H9 (cell line): ENCODE results near the gene DPYSL5. TPM values are rescaled to one million over a fixed set of nuclear protein-coding genes. Genes with fewer than 3 reads are reported as not detected.

ENCODE experiments used
- DNase-seq: peaks from one replicate; pipeline ENCODE4 v3.0.0-alpha.2; 2017
- H2AFZ ChIP-seq: one replicate; pipeline ENCODE4 v1.6.1; 2013; ENCODE audit warnings: mild to moderate bottlenecking, low read length, control low read depth, moderate library complexity
- H2AK5ac ChIP-seq: 2 replicates; pipeline ENCODE4 v1.6.1; 2013; ENCODE audit warnings: low read length, control low read depth, mixed read lengths; ENCODE audit not compliant: insufficient read length
- H2BK120ac ChIP-seq: one replicate; pipeline ENCODE4 v1.6.1; 2013; ENCODE audit warnings: low read depth, mild to moderate bottlenecking, low read length, control low read depth, inconsistent platforms; ENCODE audit not compliant: poor library complexity, severe bottlenecking
- H2BK12ac ChIP-seq: 2 replicates; pipeline ENCODE4 v1.6.1; 2013; ENCODE audit warnings: low read length, control low read depth, mixed read lengths, low read depth; ENCODE audit not compliant: insufficient read length
- H2BK15ac ChIP-seq: 2 replicates; pipeline ENCODE4 v1.6.1; 2013; ENCODE audit warnings: low read depth, low read length, control low read depth
- H2BK20ac ChIP-seq: one replicate; pipeline ENCODE4 v1.6.1; 2013; ENCODE audit warnings: low read depth, mild to moderate bottlenecking, low read length, control low read depth, inconsistent platforms; ENCODE audit not compliant: poor library complexity, severe bottlenecking
- H2BK5ac ChIP-seq: 2 replicates; pipeline ENCODE4 v1.6.1; 2013; ENCODE audit warnings: low read length, control low read depth, mixed read lengths; ENCODE audit not compliant: insufficient read length
- H3K14ac ChIP-seq: 2 replicates; pipeline ENCODE4 v1.6.1; 2013; ENCODE audit warnings: low read length, control low read depth; ENCODE audit not compliant: insufficient read depth
- H3K18ac ChIP-seq: 2 replicates; pipeline ENCODE4 v1.6.1; 2013; ENCODE audit warnings: low read depth, mild to moderate bottlenecking, mixed read lengths, low read length, control low read depth; ENCODE audit not compliant: insufficient read length
- H3K23ac ChIP-seq: 2 replicates; pipeline ENCODE4 v1.6.1; 2013; ENCODE audit warnings: low read length, control low read depth, mixed read lengths, low read depth; ENCODE audit not compliant: insufficient read length
- H3K23me2 ChIP-seq: 2 replicates; pipeline ENCODE4 v1.6.1; 2013; ENCODE audit warnings: low read depth, mild to moderate bottlenecking, mixed read lengths, low read length, control low read depth; ENCODE audit not compliant: insufficient read length, poor library complexity, severe bottlenecking
- H3K27ac ChIP-seq: 2 replicates; pipeline ENCODE4 v1.5.1; 2013; ENCODE audit warnings: low read length, control low read depth, mixed read lengths, low read depth; ENCODE audit not compliant: insufficient read length
- H3K27me3 ChIP-seq: 2 replicates; pipeline ENCODE4 v1.6.1; 2013; ENCODE audit warnings: low read length, control low read depth, inconsistent platforms; ENCODE audit not compliant: insufficient read depth
- H3K4ac ChIP-seq: 2 replicates; pipeline ENCODE4 v1.6.1; 2013; ENCODE audit warnings: low read depth, mild to moderate bottlenecking, control low read depth, inconsistent platforms, low read length, moderate library complexity
- H3K4me1 ChIP-seq: 2 replicates; pipeline ENCODE4 v1.6.1; 2013; ENCODE audit warnings: low read length, control low read depth, inconsistent platforms; ENCODE audit not compliant: insufficient read depth
- H3K4me2 ChIP-seq: 2 replicates; pipeline ENCODE4 v1.6.1; 2013; ENCODE audit warnings: low read length, control low read depth, mixed read lengths; ENCODE audit not compliant: insufficient read length, insufficient read depth
- H3K56ac ChIP-seq: 2 replicates; pipeline ENCODE4 v1.6.1; 2013; ENCODE audit warnings: low read depth, mild to moderate bottlenecking, mixed read lengths, low read length, control low read depth; ENCODE audit not compliant: insufficient read length
- H3K79me1 ChIP-seq: 2 replicates; pipeline ENCODE4 v1.6.1; 2013; ENCODE audit warnings: low read depth, mild to moderate bottlenecking, moderate library complexity, low read length, control low read depth, inconsistent platforms; ENCODE audit not compliant: insufficient read depth, poor library complexity, severe bottlenecking
- H3K79me2 ChIP-seq: 2 replicates; pipeline ENCODE4 v1.6.1; 2013; ENCODE audit warnings: low read length, control low read depth, inconsistent platforms; ENCODE audit not compliant: insufficient read depth
- H3K9ac ChIP-seq: 2 replicates; pipeline ENCODE4 v1.6.1; 2013; ENCODE audit warnings: low read length, control low read depth, mixed read lengths; ENCODE audit not compliant: insufficient read length; ENCODE audit errors: extremely low read depth
- H3K9me3 ChIP-seq: one replicate; pipeline ENCODE4 v1.6.1; 2013; ENCODE audit warnings: low read depth, low read length, inconsistent platforms; ENCODE audit not compliant: control insufficient read depth
- H3T11ph ChIP-seq: one replicate; pipeline ENCODE4 v1.6.1; 2013; ENCODE audit warnings: mild to moderate bottlenecking, low read length, control low read depth, inconsistent platforms
- H4K20me1 ChIP-seq: one replicate; pipeline ENCODE4 v1.6.1; 2013; ENCODE audit not compliant: control insufficient read depth, insufficient read length, insufficient read depth
- H4K5ac ChIP-seq: 2 replicates; pipeline ENCODE4 v1.6.1; 2013; ENCODE audit warnings: low read depth, mild to moderate bottlenecking, mixed read lengths, low read length, control low read depth; ENCODE audit not compliant: insufficient read length
- H4K8ac ChIP-seq: replicated peaks from 2 replicates; pipeline ENCODE4 v1.6.1; 2013; ENCODE audit warnings: low read length, control low read depth, mixed read lengths, low read depth; ENCODE audit not compliant: insufficient read length
- H4K91ac ChIP-seq: 2 replicates; pipeline ENCODE4 v1.6.1; 2013; ENCODE audit warnings: low read depth, mild to moderate bottlenecking, moderate library complexity, mixed read lengths, low read length, control low read depth; ENCODE audit not compliant: insufficient read length
- H3K27ac Mint-ChIP-seq, 3 experiments: 2 replicates in 2 of 3; 3 replicates in 1 of 3; pipeline ENCODE4 v1.8.0; 2020 to 2021; ENCODE audit warnings: mixed read lengths in 3 of 3, mild to moderate bottlenecking in 1 of 3, moderate library complexity in 1 of 3
- H3K27me3 Mint-ChIP-seq: 2 replicates; pipeline ENCODE4 v1.8.0; 2021; ENCODE audit warnings: low read depth, mild to moderate bottlenecking, moderate library complexity, mixed read lengths
- H3K36me3 Mint-ChIP-seq, 3 experiments: 2 replicates in 2 of 3; 3 replicates in 1 of 3; pipeline ENCODE4 v1.8.0; 2020 to 2021; ENCODE audit warnings: low read depth in 3 of 3, mixed read lengths in 3 of 3; ENCODE audit not compliant: insufficient read depth in 1 of 3
- H3K4me1 Mint-ChIP-seq, 2 experiments: 2 replicates each; pipeline ENCODE4 v1.8.0; 2020; ENCODE audit warnings: mixed read lengths in 2 of 2
- H3K4me3 Mint-ChIP-seq, 2 experiments: 2 replicates in 1 of 2; 3 replicates in 1 of 2; pipeline ENCODE4 v1.8.0; 2020 to 2021; ENCODE audit warnings: mild to moderate bottlenecking in 2 of 2, mixed read lengths in 2 of 2, moderate library complexity in 1 of 2
- H3K9me3 Mint-ChIP-seq, 2 experiments: 2 replicates in 1 of 2; 3 replicates in 1 of 2; pipeline ENCODE4 v1.8.0; 2020; ENCODE audit warnings: mild to moderate bottlenecking in 2 of 2, mixed read lengths in 2 of 2, moderate library complexity in 1 of 2
- WGBS: extraction: QIAGEN DNeasy Blood & Tissue Kit; methylation state at CpG from one replicate; pipeline ENCODE4 v1.1.7; 2013; ENCODE audit warnings: missing lambda C conversion rate, low lambda C conversion rate, mixed read lengths; ENCODE audit not compliant: insufficient read length; ENCODE audit errors: extremely low coverage; 5-methylcytosine and 5-hydroxymethylcytosine counted together
- total RNA-seq: library from RNA; stranded (reverse); gene quantifications from 2 replicates; pipeline ENCODE4 v1.2.1, GENCODE V29; 2021
- TF ChIP-seq, protein P1 (sequence below): fragments of 200-600 bp; sonication (generic); conservative IDR thresholded peaks from 3 replicates; pipeline ENCODE4 v1.8.0; 2021; ENCODE audit warnings: antibody characterized with exemption, mild to moderate bottlenecking

Gene DPYSL5
- total RNA-seq, 1 experiment from 2014 or later: 6.4 TPM

DNA sequence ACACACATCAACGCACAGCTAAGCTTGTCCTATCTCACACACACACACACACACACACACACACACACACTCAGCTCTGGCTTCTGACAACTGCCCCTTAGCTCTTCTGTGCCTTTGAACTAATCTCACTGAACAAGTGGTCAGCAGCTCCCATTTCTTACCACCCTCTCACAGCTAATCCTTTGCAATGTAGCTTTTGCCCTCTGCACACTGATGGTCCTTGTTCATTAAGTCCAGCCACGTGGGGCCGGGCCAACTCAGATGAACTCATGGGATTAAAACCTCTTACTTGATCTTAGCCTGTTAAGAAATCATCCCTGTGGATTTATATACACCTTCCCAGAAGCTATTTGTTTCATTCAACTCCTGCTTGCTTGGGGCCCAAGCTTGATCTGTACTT is 36.6 kb downstream of the DPYSL5 start:
- no peak overlapping the region for H3K4ac ChIP-seq
- H4K91ac ChIP-seq: no peak overlapping the region
- H3K9me3 ChIP-seq: no peaks in the 10 kb centered on the region
- no peaks in the 10 kb centered on the region for H3K4me1 ChIP-seq
- no peak overlapping the region for H2BK5ac ChIP-seq
- no peak overlapping the region for H2BK15ac ChIP-seq
- no peak overlapping the region for H4K8ac ChIP-seq
- TF ChIP-seq, protein P1, sequence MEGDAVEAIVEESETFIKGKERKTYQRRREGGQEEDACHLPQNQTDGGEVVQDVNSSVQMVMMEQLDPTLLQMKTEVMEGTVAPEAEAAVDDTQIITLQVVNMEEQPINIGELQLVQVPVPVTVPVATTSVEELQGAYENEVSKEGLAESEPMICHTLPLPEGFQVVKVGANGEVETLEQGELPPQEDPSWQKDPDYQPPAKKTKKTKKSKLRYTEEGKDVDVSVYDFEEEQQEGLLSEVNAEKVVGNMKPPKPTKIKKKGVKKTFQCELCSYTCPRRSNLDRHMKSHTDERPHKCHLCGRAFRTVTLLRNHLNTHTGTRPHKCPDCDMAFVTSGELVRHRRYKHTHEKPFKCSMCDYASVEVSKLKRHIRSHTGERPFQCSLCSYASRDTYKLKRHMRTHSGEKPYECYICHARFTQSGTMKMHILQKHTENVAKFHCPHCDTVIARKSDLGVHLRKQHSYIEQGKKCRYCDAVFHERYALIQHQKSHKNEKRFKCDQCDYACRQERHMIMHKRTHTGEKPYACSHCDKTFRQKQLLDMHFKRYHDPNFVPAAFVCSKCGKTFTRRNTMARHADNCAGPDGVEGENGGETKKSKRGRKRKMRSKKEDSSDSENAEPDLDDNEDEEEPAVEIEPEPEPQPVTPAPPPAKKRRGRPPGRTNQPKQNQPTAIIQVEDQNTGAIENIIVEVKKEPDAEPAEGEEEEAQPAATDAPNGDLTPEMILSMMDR: no peak
- Mint-ChIP-seq H3K9me3 (no peaks in the 10 kb centered on the region), H3K4me3 (no peak overlapping the region), H3K27me3 (peaks cover 26% of the 10 kb centered on the region), H3K36me3 (no peaks in the 10 kb centered on the region), H3K27ac (peak overlapping the region in 1 of 3 experiments; percentile 60; a peak in 1 of 7 replicates), H3K4me1 (peaks cover 4 to 15% of the 10 kb centered on the region in 2 experiments)
- peaks cover 2% of the 10 kb centered on the region for H3K79me1 ChIP-seq
- no peak overlapping the region for H3K4me2 ChIP-seq
- H3K23me2 ChIP-seq: no peaks in the 10 kb centered on the region
- H3K27me3 ChIP-seq: no peaks in the 10 kb centered on the region
- no peak overlapping the region for H2AFZ ChIP-seq
- no peaks in the 10 kb centered on the region for H3K79me2 ChIP-seq
- H3K27ac ChIP-seq: no peak overlapping the region
- 0 out of 2 replicates have a peak overlapping the region, but pooled peaks have one; percentile 49 for H3K14ac ChIP-seq
- H3K18ac ChIP-seq: no peak overlapping the region
- peak overlapping the region; percentile 84 for H3K56ac ChIP-seq
- no CpG with 5 or more reads among the region's 3 CpGs for WGBS
- no peak for DNase-seq
- H2BK20ac ChIP-seq: no peak overlapping the region
- H3K9ac ChIP-seq: no peak overlapping the region
- peaks cover 2% of the 10 kb centered on the region for H4K20me1 ChIP-seq
- H2BK12ac ChIP-seq: no peak overlapping the region
- no peak overlapping the region for H4K5ac ChIP-seq
- no peak overlapping the region for H3T11ph ChIP-seq
- no peak overlapping the region for H3K23ac ChIP-seq
- H2BK120ac ChIP-seq: no peak overlapping the region
- H2AK5ac ChIP-seq: peak overlapping the region; percentile 24
